KMS-11 (cell line): ENCODE measurements around the gene ZBTB20.

Experiments used
- H2AFZ ChIP-seq: fragments of 200-600 bp; sonication (generic); 2 replicates; pipeline ENCODE4 v1.6.1; 2016; ENCODE audit warnings: antibody characterized with exemption, mixed run types, low read depth
- H3K27ac ChIP-seq: fragments of 200-600 bp; sonication (generic); 2 replicates; pipeline ENCODE4 v1.6.1; 2016; ENCODE audit warnings: mild to moderate bottlenecking, mixed run types
- H3K27me3 ChIP-seq: fragments of 200-600 bp; sonication (generic); 2 replicates; pipeline ENCODE4 v1.6.1; 2017; ENCODE audit warnings: mild to moderate bottlenecking, low read depth, mixed run types, moderate library complexity; ENCODE audit not compliant: insufficient read depth
- H3K36me3 ChIP-seq: fragments of 200-600 bp; sonication (generic); 2 replicates; pipeline ENCODE4 v1.6.1; 2017; ENCODE audit warnings: mild to moderate bottlenecking, mixed run types; ENCODE audit not compliant: insufficient read depth
- H3K4me1 ChIP-seq: fragments of 200-600 bp; sonication (generic); 2 replicates; pipeline ENCODE4 v1.6.1; 2016; ENCODE audit warnings: mild to moderate bottlenecking, low read depth, mixed run types; ENCODE audit not compliant: poor library complexity, severe bottlenecking
- H3K4me2 ChIP-seq: fragments of 200-600 bp; sonication (generic); 2 replicates; pipeline ENCODE4 v1.7.0; 2016; ENCODE audit warnings: mild to moderate bottlenecking, mixed run types
- H3K4me3 ChIP-seq: fragments of 200-600 bp; sonication (generic); IDR thresholded peaks from 2 replicates; pipeline ENCODE4 v1.6.1; 2017; ENCODE audit warnings: low read depth, low read length, mixed read lengths; ENCODE audit not compliant: insufficient read depth
- H3K79me2 ChIP-seq: fragments of 200-600 bp; sonication (generic); 2 replicates; pipeline ENCODE4 v1.6.1; 2016; ENCODE audit warnings: low read depth, mixed run types; ENCODE audit not compliant: insufficient read depth
- H3K9ac ChIP-seq: fragments of 200-600 bp; sonication (generic); 2 replicates; pipeline ENCODE4 v1.6.1; 2016; ENCODE audit warnings: mild to moderate bottlenecking, mixed run types
- H4K20me1 ChIP-seq: fragments of 200-600 bp; sonication (generic); 2 replicates; pipeline ENCODE4 v1.6.1; 2016; ENCODE audit warnings: mild to moderate bottlenecking, mixed run types; ENCODE audit not compliant: insufficient read depth
- CTCF ChIP-seq: fragments of 200-600 bp; sonication (generic); conservative IDR thresholded peaks from 2 replicates; pipeline ENCODE4 v1.6.1; 2017; ENCODE audit warnings: low read depth, mild to moderate bottlenecking, antibody characterized with exemption, low read length, moderate library complexity, mixed read lengths

ZBTB20 gene

GRCh38 chr3:114722530-114722929, 424.6 kb downstream of the ZBTB20 start:
- Histone ChIP-seq H3K4me3 (no peak overlapping the region), H3K36me3 (no peaks in the 10 kb centered on the region), H3K4me2 (no peak overlapping the region), H4K20me1 (no peaks in the 10 kb centered on the region), H3K79me2 (no peaks in the 10 kb centered on the region), H3K4me1 (no peaks in the 10 kb centered on the region), H3K9ac (no peak overlapping the region), H2AFZ (no peak overlapping the region), H3K27ac (no peak overlapping the region), H3K27me3 (no peaks in the 10 kb centered on the region)
- TF ChIP-seq CTCF, result no peak

- Histone ChIP-seq H3K36me3 (no peaks in the 10 kb centered on the region), H3K4me2 (no peak overlapping the region), H3K27ac (no peak overlapping the region), H3K4me3 (no peak overlapping the region), H4K20me1 (no peaks in the 10 kb centered on the region), H3K4me1 (no peaks in the 10 kb centered on the region), H2AFZ (no peak overlapping the region), H3K27me3 (no peaks in the 10 kb centered on the region), H3K9ac (no peak overlapping the region), H3K79me2 (no peaks in the 10 kb centered on the region)
- no peak for TF ChIP-seq CTCF
Observed at GRCh38 chr3:114721864-114722263, 425.2 kb downstream of the ZBTB20 start.

- Histone ChIP-seq H3K27me3 (no peaks in the 10 kb centered on the region), H3K79me2 (no peaks in the 10 kb centered on the region), H2AFZ (no peak overlapping the region), H3K27ac (no peak overlapping the region), H3K4me3 (no peak overlapping the region), H3K9ac (no peak overlapping the region), H4K20me1 (no peaks in the 10 kb centered on the region), H3K36me3 (no peaks in the 10 kb centered on the region), H3K4me1 (no peaks in the 10 kb centered on the region), H3K4me2 (no peak overlapping the region)
- TF ChIP-seq CTCF, result no peak
Observed at GRCh38 chr3:114721209-114721608, 425.9 kb downstream of the ZBTB20 start.

GRCh38 chr3:114718898-114719210, 428.2 kb downstream of the ZBTB20 start:
- no peak for TF ChIP-seq CTCF
- Histone ChIP-seq H3K27me3 (no peaks in the 10 kb centered on the region), H2AFZ (no peak overlapping the region), H3K4me3 (no peak overlapping the region), H4K20me1 (no peaks in the 10 kb centered on the region), H3K9ac (no peak overlapping the region), H3K4me1 (no peaks in the 10 kb centered on the region), H3K79me2 (no peaks in the 10 kb centered on the region), H3K27ac (no peak overlapping the region), H3K4me2 (no peak overlapping the region), H3K36me3 (no peaks in the 10 kb centered on the region)
